OCI-LY1 (cell line): ENCODE data around the gene PCSK5.
"Not testable (repeated sequence)": the region's sequence is repeated elsewhere in the genome, so short reads cannot be mapped to it uniquely, and the experiment has no call there.

Experiments
- H2AFZ ChIP-seq: fragments of 200-600 bp; sonication (generic), shearing (Covaris generic); 2 replicates; pipeline ENCODE4 v1.6.0; 2014; ENCODE audit warnings: antibody characterized with exemption, mild to moderate bottlenecking, low read length
- H3F3A ChIP-seq: fragments of 200-600 bp; sonication (generic), shearing (Covaris generic); 2 replicates; pipeline ENCODE4 v1.6.0; 2014; ENCODE audit warnings: mild to moderate bottlenecking, antibody characterized with exemption, low read length, moderate library complexity; ENCODE audit not compliant: insufficient read depth
- H3K27ac ChIP-seq: fragments of 200-600 bp; sonication (generic); 2 replicates; pipeline ENCODE4 v1.5.1; 2014; ENCODE audit warnings: low read length, mixed run types, mild to moderate bottlenecking, low read depth; ENCODE audit not compliant: poor library complexity, severe bottlenecking
- H3K27me3 ChIP-seq: fragments of 200-600 bp; sonication (generic); 2 replicates; pipeline ENCODE4 v1.6.0; 2014; ENCODE audit warnings: antibody characterized with exemption, mild to moderate bottlenecking, low read length, moderate library complexity; ENCODE audit not compliant: insufficient read depth
- H3K36me3 ChIP-seq: fragments of 200-600 bp; sonication (generic); 2 replicates; pipeline ENCODE4 v1.6.1; 2014; ENCODE audit warnings: mild to moderate bottlenecking, antibody characterized with exemption, low read length, moderate library complexity, mixed read lengths; ENCODE audit not compliant: insufficient read depth
- H3K4me1 ChIP-seq: fragments of 200-600 bp; sonication (generic); 2 replicates; pipeline ENCODE4 v1.5.1; 2014; ENCODE audit warnings: mild to moderate bottlenecking, low read length, moderate library complexity; ENCODE audit not compliant: insufficient read depth, severe bottlenecking
- H3K4me2 ChIP-seq: fragments of 200-600 bp; sonication (generic), shearing (Covaris generic); 2 replicates; pipeline ENCODE4 v1.6.1; 2014; ENCODE audit warnings: low read length
- H3K4me3 ChIP-seq: fragments of 200-600 bp; sonication (generic); 2 replicates; pipeline ENCODE4 v1.5.1; 2014; ENCODE audit warnings: low read length, low read depth, mild to moderate bottlenecking, mixed read lengths; ENCODE audit not compliant: poor library complexity, severe bottlenecking
- H3K79me2 ChIP-seq: fragments of 200-600 bp; shearing (Covaris generic); 2 replicates; pipeline ENCODE4 v1.6.1; 2016; ENCODE audit warnings: mixed run types, low read length, mixed read lengths; ENCODE audit not compliant: insufficient read depth
- H3K9ac ChIP-seq: fragments of 200-600 bp; sonication (generic), shearing (Covaris generic); 2 replicates; pipeline ENCODE4 v1.6.1; 2014; ENCODE audit warnings: mild to moderate bottlenecking, low read length, mixed read lengths
- H3K9me2 ChIP-seq: fragments of 200-600 bp; sonication (generic), shearing (Covaris generic); 2 replicates; pipeline ENCODE4 v1.6.1; 2014; ENCODE audit warnings: low read depth, mild to moderate bottlenecking, low read length, mixed read lengths
- H3K9me3 ChIP-seq: fragments of 200-600 bp; shearing (Covaris generic); 2 replicates; pipeline ENCODE4 v1.6.1; 2014; ENCODE audit warnings: low read length, mixed read lengths
- H4K20me1 ChIP-seq: fragments of 200-600 bp; sonication (generic), shearing (Covaris generic); 2 replicates; pipeline ENCODE4 v1.6.0; 2016; ENCODE audit warnings: mild to moderate bottlenecking, low read length; ENCODE audit not compliant: insufficient read depth
- CTCF ChIP-seq: fragments of 200-600 bp; sonication (generic), shearing (Covaris generic); IDR thresholded peaks from 2 replicates; pipeline ENCODE4 v1.5.1; 2017; ENCODE audit warnings: mild to moderate bottlenecking, antibody characterized with exemption, low read length, moderate library complexity, mixed read lengths
- EZH2 ChIP-seq: fragments of 200-600 bp; sonication (generic), shearing (Covaris generic); IDR thresholded peaks from 2 replicates; pipeline ENCODE4 v1.8.0; 2017; ENCODE audit warnings: borderline replicate concordance, mixed run types, mild to moderate bottlenecking, antibody characterized with exemption, low read length, moderate library complexity, mixed read lengths

PCSK5 gene

DNA sequence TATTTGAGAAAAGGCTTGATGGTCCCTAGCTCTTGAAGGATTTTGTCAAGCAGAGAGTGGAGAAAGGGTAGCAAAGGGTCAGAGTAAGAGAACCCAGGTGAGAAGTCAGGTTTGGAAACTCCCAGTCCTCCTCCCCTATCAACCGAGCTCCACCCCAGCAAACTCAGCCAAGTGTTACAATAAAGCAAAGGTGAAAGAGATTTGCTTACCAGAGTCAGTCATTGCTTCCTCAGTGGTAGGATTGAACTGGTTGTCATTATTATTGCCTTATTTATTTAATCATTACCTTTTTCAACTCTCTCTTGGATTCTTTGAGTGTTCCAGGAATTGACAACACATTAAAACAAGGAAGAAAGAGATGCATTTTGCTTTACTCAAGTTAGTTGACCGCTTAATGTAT lies 423.3 kb downstream of the PCSK5 start:
- no peak for TF ChIP-seq EZH2
- no peak for TF ChIP-seq CTCF
- H3K4me3 ChIP-seq: no peak overlapping the region

DNA sequence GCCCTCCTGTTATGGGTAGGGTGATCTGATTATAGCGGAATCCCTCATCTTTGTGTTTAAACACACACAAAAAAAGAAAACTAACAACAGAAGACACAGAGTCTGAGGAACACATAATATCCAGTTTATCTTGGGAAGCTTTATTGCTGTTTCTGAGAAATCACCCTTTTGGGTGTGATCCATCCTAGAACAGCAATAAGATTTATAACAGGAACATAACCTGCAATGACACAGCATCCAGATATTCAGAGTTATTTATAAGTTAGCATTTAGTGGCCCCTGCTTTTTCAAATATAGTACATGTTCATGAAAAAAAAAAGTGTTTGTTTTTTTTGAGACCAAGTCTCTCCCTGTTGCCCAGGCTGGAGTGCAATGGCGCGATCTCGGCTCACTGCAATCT lies 423.8 kb downstream of the PCSK5 start:
- TF ChIP-seq EZH2 (no peak), CTCF (no peak)
- Histone ChIP-seq H3K4me1 (peaks cover 9% of the 10 kb centered on the region), H3K79me2 (no peaks in the 10 kb centered on the region), H3K4me2 (no peak overlapping the region), H2AFZ (no peak overlapping the region), H3K27me3 (no peaks in the 10 kb centered on the region), H3K9me2 (no peaks in the 10 kb centered on the region), H3F3A (no peaks in the 10 kb centered on the region), H3K9ac (no peak overlapping the region), H3K4me3 (no peak overlapping the region), H3K36me3 (no peaks in the 10 kb centered on the region), H3K9me3 (no peaks in the 10 kb centered on the region), H4K20me1 (no peaks in the 10 kb centered on the region), H3K27ac (no peak overlapping the region)

More for the DNA sequence above, 423.3 kb downstream of the PCSK5 start:
- Histone ChIP-seq H3K27ac (no peak overlapping the region), H3K27me3 (no peaks in the 10 kb centered on the region), H3K4me2 (no peak overlapping the region), H3K4me1 (peaks cover 9% of the 10 kb centered on the region), H3F3A (no peaks in the 10 kb centered on the region), H3K9me2 (no peaks in the 10 kb centered on the region), H3K79me2 (no peaks in the 10 kb centered on the region), H4K20me1 (no peaks in the 10 kb centered on the region), H3K9me3 (no peaks in the 10 kb centered on the region), H2AFZ (no peak overlapping the region), H3K9ac (no peak overlapping the region), H3K36me3 (no peaks in the 10 kb centered on the region)

DNA sequence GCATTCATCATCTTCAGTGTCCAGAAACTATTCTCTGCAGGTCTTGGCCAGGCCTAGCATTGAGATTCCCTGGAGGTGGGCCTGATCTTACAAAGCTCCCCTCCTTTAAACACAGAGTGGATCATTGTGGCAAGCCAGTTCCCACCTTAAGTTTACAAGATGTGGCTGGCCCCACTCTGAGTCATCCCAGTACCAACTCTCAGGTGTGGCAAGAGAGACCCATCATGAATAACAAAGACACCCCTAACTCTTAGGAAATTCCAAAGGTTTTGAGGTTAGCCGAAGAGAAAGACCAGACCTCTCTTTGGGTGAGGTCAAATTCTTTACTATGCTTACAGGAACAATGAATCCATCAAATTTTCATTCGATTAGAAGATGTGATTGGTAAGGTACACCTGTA lies 425.6 kb downstream of the PCSK5 start:
- H3K79me2 ChIP-seq: no peaks in the 10 kb centered on the region
- H3F3A ChIP-seq: no peaks in the 10 kb centered on the region
- no peaks in the 10 kb centered on the region for H3K36me3 ChIP-seq
- no peak overlapping the region for H2AFZ ChIP-seq
- no peak overlapping the region for H3K4me3 ChIP-seq
- no peak overlapping the region for H3K9ac ChIP-seq
- no peak overlapping the region for H3K27ac ChIP-seq
- no peak overlapping the region for H3K4me2 ChIP-seq
- no peaks in the 10 kb centered on the region for H4K20me1 ChIP-seq
- H3K9me3 ChIP-seq: no peaks in the 10 kb centered on the region
- H3K9me2 ChIP-seq: no peaks in the 10 kb centered on the region
- no peak for TF ChIP-seq CTCF
- TF ChIP-seq EZH2: no peak
- H3K4me1 ChIP-seq: peaks cover 9% of the 10 kb centered on the region
- H3K27me3 ChIP-seq: no peaks in the 10 kb centered on the region

DNA sequence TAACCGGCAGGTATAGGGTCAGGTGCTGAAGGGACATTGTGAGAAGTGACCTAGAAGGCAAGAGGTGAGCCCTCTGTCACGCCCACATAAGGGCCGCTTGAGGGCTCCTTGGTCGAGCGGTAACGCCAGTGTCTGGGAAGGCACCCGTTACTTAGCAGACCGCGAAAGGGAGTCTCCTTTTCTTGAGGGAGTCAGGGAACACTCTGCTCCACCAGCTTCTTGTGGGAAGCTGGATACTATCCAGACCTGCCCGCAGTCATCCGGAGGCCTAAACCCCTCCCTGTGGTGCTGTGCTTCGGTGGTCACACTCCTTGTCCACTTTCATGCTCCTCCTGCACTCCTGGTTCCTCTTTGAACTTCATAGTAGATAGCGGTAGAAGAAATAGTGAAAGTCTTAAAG lies 429.0 kb downstream of the PCSK5 start:
- not testable (repeated sequence) for H3K79me2 ChIP-seq, H3K9me3 ChIP-seq, H3K27me3 ChIP-seq, H3F3A ChIP-seq, H2AFZ ChIP-seq, H3K9ac ChIP-seq, H3K9me2 ChIP-seq, H3K4me3 ChIP-seq, H4K20me1 ChIP-seq, H3K4me2 ChIP-seq, H3K27ac ChIP-seq, H3K36me3 ChIP-seq, H3K4me1 ChIP-seq
